ENCODE data around the gene C10orf71. TPM values are rescaled to one million over a fixed set of nuclear protein-coding genes. Genes with fewer than 3 reads are reported as not detected.

Gene C10orf71
- total and polyA plus RNA-seq, 2 donors (not counting 1 experiment from before 2014, with no cell fraction given) = not detected

DNA sequence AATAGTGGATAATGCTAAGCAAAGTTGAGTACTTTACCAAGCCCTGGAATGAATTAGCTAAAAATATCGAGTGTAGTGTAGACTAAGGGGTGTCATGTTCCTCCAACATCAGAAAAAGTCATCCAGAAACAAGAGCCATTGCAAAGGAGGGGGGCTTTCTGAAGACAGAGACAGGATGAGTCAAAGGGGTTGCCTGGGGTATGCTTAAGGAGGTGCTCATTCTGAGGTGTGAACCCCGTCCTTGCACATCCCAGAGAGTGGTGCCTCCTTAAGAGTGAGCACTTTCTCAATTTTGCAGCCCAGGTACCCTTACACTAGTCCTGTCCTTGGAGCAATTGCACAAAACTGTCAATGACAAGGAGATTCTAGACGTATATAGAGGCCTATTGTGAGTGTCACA lies 43.1 kb upstream of the C10orf71 start:
- H3K27ac Mint-ChIP-seq = no peak overlapping the region
- CTCF ChIA-PET = no interaction called here

DNA sequence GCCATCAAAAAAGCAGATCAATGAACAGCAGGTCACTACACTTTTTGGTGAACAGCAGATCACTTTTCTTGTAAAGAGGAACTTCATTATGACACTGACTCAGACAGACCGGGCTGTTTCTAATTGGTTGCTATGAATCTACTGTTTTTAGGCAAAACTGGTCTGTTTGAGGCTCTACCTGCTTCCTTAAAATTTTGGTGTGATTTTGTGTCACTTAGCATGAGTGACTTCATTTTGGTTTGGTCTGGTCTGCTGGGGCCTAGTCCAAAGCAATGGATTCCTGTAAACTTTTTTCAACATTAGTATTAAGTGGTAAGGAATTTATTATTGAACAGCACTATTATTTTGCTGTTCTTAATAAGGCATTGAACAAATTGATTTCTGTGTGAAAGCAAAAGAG lies 41.8 kb upstream of the C10orf71 start:
- no peak overlapping the region for H3K9ac ChIP-seq (ENCODE audit: low read length)
- peaks cover 0 to 3% (median 0%) of the 10 kb centered on the region in 3 donors for H3K9me3 ChIP-seq (ENCODE audit: control extremely low read depth in 1 of 3, control insufficient read depth in 2 of 3, insufficient read depth in 1 of 3, low read length in 2 of 3)
- H2AFZ ChIP-seq (ENCODE audit: insufficient read depth, low read depth, low read length, poor library complexity, severe bottlenecking) = no peak overlapping the region
- CTCF ChIA-PET = interaction anchor here (0.9 kb wide), 1 partner anchor 66 kb away, joined by 3 read pairs; no protein-coding TSS in a partner anchor
- Mint-ChIP-seq H3K27ac (no peak overlapping the region), H3K4me3 (no peak overlapping the region), H3K9me3 (ENCODE audit: insufficient read depth) (no peaks in the 10 kb centered on the region), H3K27me3 (peaks cover 2% of the 10 kb centered on the region), H3K4me1 (peaks cover 12% of the 10 kb centered on the region)
- intact Hi-C loops (cut with micrococcal nuclease) = loop anchor here (5.0 kb wide), 1 partner anchor 75 kb away; no protein-coding TSS in a partner anchor
- no peaks in the 10 kb centered on the region for H3K27me3 ChIP-seq (replicated peaks in 1 of 4; ENCODE audit: control extremely low read depth in 1 of 4, control insufficient read depth in 3 of 4, insufficient read depth in 4 of 4, low read length in 3 of 4)
- H3K36me3 ChIP-seq (replicated peaks in 1 of 2; ENCODE audit: control extremely low read depth in 1 of 2, control insufficient read depth in 1 of 2, extremely low read depth in 1 of 2, insufficient read depth in 2 of 2, low read length in 1 of 2) = no peaks in the 10 kb centered on the region
- H3K27ac ChIP-seq (ENCODE audit: low read length in 2 of 2) = no peak overlapping the region
- WGBS (ENCODE audit: insufficient coverage) = no CpG with 5 or more reads among the region's 1 CpG
- TF ChIP-seq EZH2 (IDR thresholded peaks at IDR 0.05; ENCODE audit: borderline replicate concordance, insufficient read depth, low read depth, low read length, poor library complexity, severe bottlenecking) = no peak
- TF ChIP-seq, protein P1, sequence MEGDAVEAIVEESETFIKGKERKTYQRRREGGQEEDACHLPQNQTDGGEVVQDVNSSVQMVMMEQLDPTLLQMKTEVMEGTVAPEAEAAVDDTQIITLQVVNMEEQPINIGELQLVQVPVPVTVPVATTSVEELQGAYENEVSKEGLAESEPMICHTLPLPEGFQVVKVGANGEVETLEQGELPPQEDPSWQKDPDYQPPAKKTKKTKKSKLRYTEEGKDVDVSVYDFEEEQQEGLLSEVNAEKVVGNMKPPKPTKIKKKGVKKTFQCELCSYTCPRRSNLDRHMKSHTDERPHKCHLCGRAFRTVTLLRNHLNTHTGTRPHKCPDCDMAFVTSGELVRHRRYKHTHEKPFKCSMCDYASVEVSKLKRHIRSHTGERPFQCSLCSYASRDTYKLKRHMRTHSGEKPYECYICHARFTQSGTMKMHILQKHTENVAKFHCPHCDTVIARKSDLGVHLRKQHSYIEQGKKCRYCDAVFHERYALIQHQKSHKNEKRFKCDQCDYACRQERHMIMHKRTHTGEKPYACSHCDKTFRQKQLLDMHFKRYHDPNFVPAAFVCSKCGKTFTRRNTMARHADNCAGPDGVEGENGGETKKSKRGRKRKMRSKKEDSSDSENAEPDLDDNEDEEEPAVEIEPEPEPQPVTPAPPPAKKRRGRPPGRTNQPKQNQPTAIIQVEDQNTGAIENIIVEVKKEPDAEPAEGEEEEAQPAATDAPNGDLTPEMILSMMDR (IDR thresholded peaks at IDR 0.05) = no peak
- no peaks in the 10 kb centered on the region for H3K79me2 ChIP-seq (ENCODE audit: control insufficient read depth, insufficient read depth, low read length)
- no peak overlapping the region for H3K4me3 ChIP-seq (ENCODE audit: control extremely low read depth in 1 of 5, extremely low read depth in 1 of 5, insufficient read depth in 1 of 5, low read depth in 2 of 5, low read length in 4 of 5)
- no peak overlapping the region for H3K4me2 ChIP-seq (replicated peaks; ENCODE audit: low read depth, low read length, poor library complexity, severe bottlenecking)
- DNase-seq = peak; percentile 54
- no peaks in the 10 kb centered on the region for H4K20me1 ChIP-seq (ENCODE audit: control insufficient read depth, insufficient read depth, low read length, poor library complexity, severe bottlenecking)
- POLR2A ChIA-PET = no interaction called here
- peaks cover 37 to 46% of the 10 kb centered on the region in 2 donors for H3K4me1 ChIP-seq (ENCODE audit: control insufficient read depth in 2 of 2, insufficient read depth in 2 of 2, low read length in 2 of 2)
- peak; percentile 60 for ATAC-seq (ENCODE audit: low read depth)

More for the DNA sequence above, 43.1 kb upstream of the C10orf71 start:
- Histone ChIP-seq H3K36me3 (replicated peaks in 1 of 2; ENCODE audit: control extremely low read depth in 1 of 2, control insufficient read depth in 1 of 2, extremely low read depth in 1 of 2, insufficient read depth in 2 of 2, low read length in 1 of 2) (no peaks in the 10 kb centered on the region), H3K27me3 (replicated peaks in 1 of 4; ENCODE audit: control extremely low read depth in 1 of 4, control insufficient read depth in 3 of 4, insufficient read depth in 4 of 4, low read length in 3 of 4) (no peaks in the 10 kb centered on the region), H4K20me1 (ENCODE audit: control insufficient read depth, insufficient read depth, low read length, poor library complexity, severe bottlenecking) (no peaks in the 10 kb centered on the region), H3K4me2 (replicated peaks; ENCODE audit: low read depth, low read length, poor library complexity, severe bottlenecking) (no peak overlapping the region), H3K9ac (ENCODE audit: low read length) (no peak overlapping the region), H3K79me2 (ENCODE audit: control insufficient read depth, insufficient read depth, low read length) (no peaks in the 10 kb centered on the region), H3K4me3 (ENCODE audit: control extremely low read depth in 1 of 5, extremely low read depth in 1 of 5, insufficient read depth in 1 of 5, low read depth in 2 of 5, low read length in 4 of 5) (no peak overlapping the region), H3K4me1 (ENCODE audit: control insufficient read depth in 2 of 2, insufficient read depth in 2 of 2, low read length in 2 of 2) (peaks cover 37 to 46% of the 10 kb centered on the region in 2 donors), H2AFZ (ENCODE audit: insufficient read depth, low read depth, low read length, poor library complexity, severe bottlenecking) (no peak overlapping the region), H3K9me3 (ENCODE audit: control extremely low read depth in 1 of 3, control insufficient read depth in 2 of 3, insufficient read depth in 1 of 3, low read length in 2 of 3) (peaks cover 0 to 3% (median 0%) of the 10 kb centered on the region in 3 donors), H3K27ac (ENCODE audit: low read length in 2 of 2) (no peak overlapping the region)
- 88% methylated on average over 1 of the region's 3 CpGs for WGBS (ENCODE audit: insufficient coverage)
- H3K27me3 Mint-ChIP-seq = peaks cover 2% of the 10 kb centered on the region
- H3K9me3 Mint-ChIP-seq (ENCODE audit: insufficient read depth) = no peaks in the 10 kb centered on the region
- intact Hi-C loops (cut with micrococcal nuclease) = loop anchor here (5.0 kb wide), 1 partner anchor 74 kb away; no protein-coding TSS in a partner anchor
- peaks cover 12% of the 10 kb centered on the region for H3K4me1 Mint-ChIP-seq
- TF ChIP-seq, protein P1 (IDR thresholded peaks at IDR 0.05) = no peak
- TF ChIP-seq EZH2 (IDR thresholded peaks at IDR 0.05; ENCODE audit: borderline replicate concordance, insufficient read depth, low read depth, low read length, poor library complexity, severe bottlenecking) = no peak
- DNase-seq = no peak
- no peak overlapping the region for H3K4me3 Mint-ChIP-seq
- ATAC-seq (ENCODE audit: low read depth) = no peak
- POLR2A ChIA-PET = no interaction called here
